NCI-H187 (cell line): ENCODE measurements around the gene VAV1.
"Not testable (repeated sequence)": the region's sequence is repeated elsewhere in the genome, so short reads cannot be mapped to it uniquely, and the experiment has no call there.

Source experiments
- DNase-seq, 2 experiments: peaks; one replicate each; lab custom pipeline; 2025; lab: John Stamatoyannopoulos, UW

VAV1 gene

GRCh38 chr19:6819323-6819722 lies 46.8 kb downstream of the VAV1 start:
- no peak for DNase-seq

- no peak for DNase-seq
These were observed 47.7 kb downstream of the VAV1 start for GRCh38 chr19:6820237-6820636.

GRCh38 chr19:6821639-6822310 lies 49.3 kb downstream of the VAV1 start:
- no peak for DNase-seq

GRCh38 chr19:6822311-6822670 lies 49.8 kb downstream of the VAV1 start:
- no peak for DNase-seq

- no peak for DNase-seq
These were observed 52.7 kb downstream of the VAV1 start for GRCh38 chr19:6825076-6825774.

- no peak for DNase-seq
These were observed 53.9 kb downstream of the VAV1 start for GRCh38 chr19:6826281-6826920.

- DNase-seq, result no peak
These were observed 55.8 kb downstream of the VAV1 start for GRCh38 chr19:6828306-6828697.

- no peak for DNase-seq
These were observed 56.5 kb downstream of the VAV1 start for GRCh38 chr19:6828698-6829633.

GRCh38 chr19:6829829-6830228 lies 57.3 kb downstream of the VAV1 start:
- not testable (repeated sequence) for DNase-seq

GRCh38 chr19:6831084-6831483 lies 58.6 kb downstream of the VAV1 start:
- not testable (repeated sequence) for DNase-seq

- DNase-seq, result no peak
These were observed 59.9 kb downstream of the VAV1 start for GRCh38 chr19:6832412-6832811.

- DNase-seq, result no peak
These were observed 60.8 kb downstream of the VAV1 start for GRCh38 chr19:6833166-6833790.

GRCh38 chr19:6834433-6834832 lies 61.9 kb downstream of the VAV1 start:
- no peak for DNase-seq

- no peak for DNase-seq
These were observed 63.0 kb downstream of the VAV1 start for GRCh38 chr19:6835501-6835900.

- no peak for DNase-seq
These were observed 65.0 kb downstream of the VAV1 start for GRCh38 chr19:6837525-6837924.

GRCh38 chr19:6838062-6838655 lies 65.7 kb downstream of the VAV1 start:
- DNase-seq, result no peak

- no peak for DNase-seq
These were observed 70.5 kb downstream of the VAV1 start for GRCh38 chr19:6842871-6843607.

GRCh38 chr19:6847828-6848200 lies 75.3 kb downstream of the VAV1 start:
- no peak for DNase-seq

- no peak for DNase-seq
These were observed 76.5 kb downstream of the VAV1 start for GRCh38 chr19:6848986-6849385.

- no peak for DNase-seq
These were observed 77.4 kb downstream of the VAV1 start for GRCh38 chr19:6849876-6850275.

GRCh38 chr19:6851359-6851758 lies 78.9 kb downstream of the VAV1 start:
- no peak for DNase-seq
